IPS-18a (cell line): ENCODE measurements around the gene MPL.
A peak's percentile ranks its signal among the peaks of the same experiment; 100 is the strongest.

Experiments
- H3K27ac ChIP-seq: one replicate; pipeline ENCODE4 v1.5.1; 2013; ENCODE audit warnings: low read length
- H3K27me3 ChIP-seq: one replicate; pipeline ENCODE4 v1.6.1; 2013; ENCODE audit warnings: mild to moderate bottlenecking, low read length; ENCODE audit not compliant: control insufficient read depth, insufficient read depth
- H3K36me3 ChIP-seq: one replicate; pipeline ENCODE4 v1.6.1; 2013; ENCODE audit warnings: low read depth, low read length; ENCODE audit not compliant: control insufficient read depth
- H3K4me1 ChIP-seq: one replicate; pipeline ENCODE4 v1.6.1; 2013; ENCODE audit warnings: low read depth, low read length; ENCODE audit not compliant: control insufficient read depth
- H3K4me3 ChIP-seq: one replicate; pipeline ENCODE4 v1.5.1; 2013; ENCODE audit warnings: low read length
- H3K9ac ChIP-seq: one replicate; pipeline ENCODE4 v1.6.1; 2013; ENCODE audit warnings: mild to moderate bottlenecking, low read length, moderate library complexity
- H3K9me3 ChIP-seq: one replicate; pipeline ENCODE4 v1.6.1; 2013; ENCODE audit warnings: low read depth, low read length; ENCODE audit not compliant: control insufficient read depth

MPL gene

DNA sequence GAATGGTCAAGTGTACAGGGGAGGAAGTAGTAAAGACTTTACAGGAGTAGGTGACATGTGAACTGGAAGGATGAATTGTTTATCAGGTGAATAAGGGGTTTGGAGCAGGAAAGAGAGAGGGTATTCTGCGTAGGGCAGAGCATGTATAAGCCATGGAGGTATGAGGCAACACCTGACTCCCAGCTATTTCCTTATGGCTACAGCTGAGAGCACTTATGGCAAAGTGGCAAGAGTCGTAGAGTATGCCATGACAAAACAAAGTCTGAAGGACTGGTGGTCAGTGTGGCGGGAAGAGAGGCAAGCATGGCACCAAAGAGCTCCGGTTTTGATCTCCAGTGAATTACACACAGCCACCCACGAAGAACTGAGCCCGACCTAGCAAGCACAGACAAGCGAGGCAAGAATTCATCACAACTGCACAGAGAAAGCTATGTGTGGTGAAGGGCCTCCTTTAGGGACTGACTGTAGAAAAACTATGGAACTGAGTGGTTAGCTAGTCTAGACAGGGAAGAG lies 39.2 kb downstream of the MPL start:
- Histone ChIP-seq H3K9me3 (no peaks in the 10 kb centered on the region), H3K9ac (no peak overlapping the region), H3K27ac (no peak overlapping the region), H3K4me3 (no peak overlapping the region), H3K36me3 (no peaks in the 10 kb centered on the region), H3K4me1 (no peaks in the 10 kb centered on the region), H3K27me3 (no peaks in the 10 kb centered on the region)

DNA sequence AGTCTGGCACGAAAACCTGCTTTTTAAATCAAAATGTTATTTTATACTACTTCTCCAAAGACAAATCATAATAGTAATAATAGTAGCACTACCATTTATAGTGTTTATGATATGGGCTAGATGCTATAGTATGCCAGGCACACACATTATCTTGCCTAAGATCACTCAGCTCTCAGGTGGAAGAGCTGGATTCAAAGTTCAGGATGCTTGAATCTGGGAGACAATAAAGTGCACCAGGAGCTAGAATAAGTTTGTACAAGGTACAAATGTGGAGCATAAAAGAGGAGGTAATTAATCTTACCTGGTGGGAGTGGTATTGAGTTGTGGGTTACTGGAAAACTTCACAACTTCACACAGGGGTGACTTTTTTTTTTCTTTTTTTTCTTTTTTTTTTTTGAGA lies 40.2 kb downstream of the MPL start:
- no peaks in the 10 kb centered on the region for H3K27me3 ChIP-seq
- H3K9me3 ChIP-seq = no peaks in the 10 kb centered on the region
- H3K36me3 ChIP-seq = peaks cover 3% of the 10 kb centered on the region
- H3K4me3 ChIP-seq = no peak overlapping the region
- H3K9ac ChIP-seq = no peak overlapping the region
- no peaks in the 10 kb centered on the region for H3K4me1 ChIP-seq
- no peak overlapping the region for H3K27ac ChIP-seq

DNA sequence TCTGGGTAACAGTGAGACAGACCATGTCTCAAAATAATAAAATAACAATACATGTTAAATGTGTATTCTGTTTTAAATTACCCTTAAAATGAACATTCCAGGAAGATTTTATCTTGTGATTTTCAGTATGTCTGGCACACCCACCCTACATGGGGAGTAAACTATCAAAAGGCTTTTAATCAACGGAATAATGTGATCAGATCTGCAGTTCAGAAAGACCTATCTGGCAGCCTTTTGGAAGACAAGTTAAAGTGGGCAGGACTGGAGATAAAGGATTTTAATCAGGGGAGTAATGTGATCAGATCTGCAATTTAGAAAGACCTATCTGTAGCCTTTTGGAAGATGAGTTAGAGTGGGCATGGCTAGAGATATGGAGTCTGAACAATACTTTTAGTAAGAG lies 41.9 kb downstream of the MPL start:
- H3K36me3 ChIP-seq = peaks cover 19% of the 10 kb centered on the region
- H3K9ac ChIP-seq = no peak overlapping the region
- no peaks in the 10 kb centered on the region for H3K4me1 ChIP-seq
- no peak overlapping the region for H3K27ac ChIP-seq
- H3K27me3 ChIP-seq = no peaks in the 10 kb centered on the region
- H3K9me3 ChIP-seq = no peaks in the 10 kb centered on the region
- H3K4me3 ChIP-seq = no peak overlapping the region

DNA sequence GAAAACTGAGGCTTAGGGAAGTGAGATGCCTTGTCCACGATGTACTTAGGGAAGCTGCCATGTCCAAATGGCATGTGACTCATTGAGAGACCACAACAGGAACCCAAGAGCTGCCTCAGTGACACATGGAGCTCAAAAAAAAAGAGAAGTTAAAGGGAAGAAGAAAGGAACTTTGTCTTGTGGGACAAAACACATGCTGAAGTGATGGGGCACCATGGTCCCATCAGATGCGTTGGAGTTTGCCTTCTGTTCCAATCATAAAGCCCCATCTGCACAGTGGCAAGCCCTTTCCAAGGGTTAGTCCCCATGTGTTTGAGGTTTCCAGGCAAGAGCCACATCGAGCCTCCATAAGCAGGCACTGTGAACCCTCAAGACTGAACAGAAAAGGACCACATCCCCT lies 44.0 kb downstream of the MPL start:
- no peak overlapping the region for H3K9ac ChIP-seq
- H3K27me3 ChIP-seq = no peaks in the 10 kb centered on the region
- H3K4me3 ChIP-seq = no peak overlapping the region
- peaks cover 40% of the 10 kb centered on the region for H3K36me3 ChIP-seq
- H3K27ac ChIP-seq = no peak overlapping the region
- H3K9me3 ChIP-seq = no peaks in the 10 kb centered on the region
- no peaks in the 10 kb centered on the region for H3K4me1 ChIP-seq

DNA sequence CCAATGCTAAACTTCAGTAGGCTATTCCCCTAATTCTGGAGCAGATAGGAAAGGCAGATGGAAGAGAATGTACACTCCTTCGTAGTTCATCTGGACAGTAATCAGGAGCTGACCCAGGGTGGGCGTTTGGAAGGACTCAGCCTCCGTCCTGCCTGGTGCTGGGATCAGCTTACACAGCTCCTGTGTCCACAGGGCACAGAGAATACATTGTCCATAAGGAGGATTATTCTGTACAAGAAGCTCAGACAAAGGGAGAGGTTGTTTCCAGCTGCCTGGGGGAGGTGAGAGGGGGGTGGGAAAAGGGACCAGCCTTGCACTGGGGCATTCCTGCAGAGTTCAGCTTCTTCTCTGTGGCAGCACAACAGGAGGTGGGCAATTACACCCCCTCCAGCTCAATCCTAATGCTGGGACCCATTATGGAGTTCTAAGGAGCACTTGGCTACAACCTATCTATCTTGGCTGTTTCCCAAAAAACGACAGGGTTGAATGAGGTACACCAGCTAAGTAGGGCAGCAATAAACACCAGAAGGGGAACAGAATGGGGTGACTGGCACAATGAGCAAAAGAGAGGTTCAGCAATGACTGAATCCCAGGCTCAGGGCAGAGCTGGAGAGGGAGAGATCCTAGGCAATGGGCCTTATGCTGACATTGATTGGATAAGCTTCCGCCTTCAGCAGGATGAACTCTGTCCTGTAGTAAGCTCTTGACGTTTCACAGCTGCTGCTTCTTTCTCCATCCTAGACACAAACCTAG lies 44.6 kb downstream of the MPL start:
- Histone ChIP-seq H3K9me3 (no peaks in the 10 kb centered on the region), H3K36me3 (peaks cover 45% of the 10 kb centered on the region), H3K27ac (no peak overlapping the region), H3K4me3 (no peak overlapping the region), H3K27me3 (no peaks in the 10 kb centered on the region), H3K4me1 (no peaks in the 10 kb centered on the region), H3K9ac (no peak overlapping the region)

DNA sequence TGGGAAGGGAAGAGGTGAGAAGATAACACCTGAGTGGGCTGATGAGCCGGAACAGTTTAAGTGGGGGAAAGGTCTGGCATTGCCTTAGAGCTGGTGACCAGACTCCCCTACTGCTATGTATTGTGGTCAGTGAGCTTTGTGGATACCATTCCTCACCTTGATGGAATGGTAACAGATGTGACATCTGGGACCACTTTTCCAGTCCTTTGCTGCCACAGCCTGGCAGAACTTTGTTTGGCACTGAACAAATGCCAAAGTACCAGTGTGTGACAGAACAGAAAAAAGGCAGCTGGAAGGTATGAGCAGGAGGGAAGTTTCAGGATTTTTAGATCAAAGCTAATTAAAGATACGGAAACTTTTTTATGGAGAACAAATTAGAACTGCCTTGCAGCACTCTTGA lies 45.8 kb downstream of the MPL start:
- H3K9me3 ChIP-seq = no peaks in the 10 kb centered on the region
- H3K4me3 ChIP-seq = no peak overlapping the region
- H3K27me3 ChIP-seq = no peaks in the 10 kb centered on the region
- H3K4me1 ChIP-seq = no peaks in the 10 kb centered on the region
- no peak overlapping the region for H3K9ac ChIP-seq
- peaks cover 45% of the 10 kb centered on the region for H3K36me3 ChIP-seq
- H3K27ac ChIP-seq = no peak overlapping the region

DNA sequence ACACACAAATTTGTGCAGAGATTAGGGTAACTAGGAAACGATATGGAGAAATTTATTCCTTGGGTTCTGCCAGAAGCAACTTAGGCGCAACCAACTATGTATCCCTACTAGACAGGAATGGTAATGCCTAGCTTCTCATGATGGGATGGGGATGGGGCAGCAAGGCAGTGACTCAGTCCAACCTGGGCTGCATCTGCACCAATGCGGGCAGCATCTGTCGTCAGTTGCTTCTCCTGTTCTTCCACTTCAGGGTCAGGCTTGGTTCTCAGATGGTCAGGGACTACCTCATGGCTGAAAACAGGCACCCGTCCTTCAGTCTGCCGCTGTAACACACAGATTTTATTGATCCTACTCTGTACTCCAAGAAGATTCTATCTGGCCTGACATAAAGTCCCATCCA lies 49.1 kb downstream of the MPL start:
- H3K9me3 ChIP-seq = no peaks in the 10 kb centered on the region
- H3K4me1 ChIP-seq = peaks cover 5% of the 10 kb centered on the region
- H3K27me3 ChIP-seq = no peaks in the 10 kb centered on the region
- no peak overlapping the region for H3K9ac ChIP-seq
- no peak overlapping the region for H3K27ac ChIP-seq
- peaks cover 45% of the 10 kb centered on the region for H3K36me3 ChIP-seq
- no peak overlapping the region for H3K4me3 ChIP-seq

DNA sequence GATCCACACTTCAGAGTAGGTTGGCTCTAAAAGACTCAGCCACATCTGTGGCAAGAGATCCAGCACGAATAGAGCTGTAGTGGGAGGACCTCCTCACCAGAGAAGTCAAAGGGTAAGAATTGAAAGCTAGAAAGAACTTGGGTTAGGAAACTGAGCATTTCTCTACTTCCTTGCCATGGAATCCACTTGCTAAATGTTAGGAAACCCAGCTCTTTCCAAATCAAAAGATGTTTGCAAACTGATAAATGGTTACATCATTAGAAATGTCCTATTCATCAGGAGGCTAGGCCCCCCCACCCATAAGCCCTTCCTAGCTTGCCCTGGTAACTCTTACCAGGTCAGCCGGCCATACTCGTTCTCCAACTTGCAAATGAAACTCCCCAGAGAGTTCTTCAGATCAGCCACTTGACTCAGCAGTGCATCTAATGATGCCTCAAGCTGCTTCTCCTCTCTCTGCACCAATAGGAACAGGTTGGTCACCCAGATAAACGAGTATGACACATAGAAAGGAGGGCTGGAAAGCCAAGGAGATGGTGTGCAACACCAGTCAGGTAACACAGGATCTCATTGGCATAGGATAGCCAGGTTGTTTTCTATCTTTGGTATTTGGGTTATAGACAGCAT lies 50.5 kb downstream of the MPL start:
- Histone ChIP-seq H3K9ac (no peak overlapping the region), H3K4me1 (peaks cover 5% of the 10 kb centered on the region), H3K27ac (no peak overlapping the region), H3K36me3 (peaks cover 40% of the 10 kb centered on the region), H3K9me3 (no peaks in the 10 kb centered on the region), H3K27me3 (no peaks in the 10 kb centered on the region), H3K4me3 (no peak overlapping the region)

DNA sequence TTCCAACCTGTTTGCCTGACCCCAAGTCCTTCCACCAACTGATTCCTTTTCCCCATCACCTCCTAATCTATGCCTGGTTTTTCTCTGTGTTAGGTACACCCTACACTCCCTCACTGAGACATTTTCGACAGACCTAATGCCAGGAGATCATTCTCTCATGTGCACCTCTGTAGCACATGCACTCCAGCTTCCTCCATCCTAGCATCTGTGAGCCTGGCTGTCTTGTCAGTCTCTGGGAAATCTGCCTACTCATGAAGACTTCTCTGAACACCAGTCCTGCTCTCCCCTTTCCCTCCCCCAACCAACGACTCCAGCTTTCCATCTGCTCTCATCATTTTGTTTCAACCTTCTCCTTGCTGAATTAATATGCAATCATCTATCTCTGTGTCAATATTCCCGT lies 51.0 kb downstream of the MPL start:
- Histone ChIP-seq H3K4me3 (peak overlapping the region; percentile 86), H3K9ac (peak overlapping the region; percentile 66), H3K9me3 (no peaks in the 10 kb centered on the region), H3K27me3 (no peaks in the 10 kb centered on the region), H3K27ac (no peak overlapping the region), H3K36me3 (peaks cover 34% of the 10 kb centered on the region), H3K4me1 (peaks cover 5% of the 10 kb centered on the region)

DNA sequence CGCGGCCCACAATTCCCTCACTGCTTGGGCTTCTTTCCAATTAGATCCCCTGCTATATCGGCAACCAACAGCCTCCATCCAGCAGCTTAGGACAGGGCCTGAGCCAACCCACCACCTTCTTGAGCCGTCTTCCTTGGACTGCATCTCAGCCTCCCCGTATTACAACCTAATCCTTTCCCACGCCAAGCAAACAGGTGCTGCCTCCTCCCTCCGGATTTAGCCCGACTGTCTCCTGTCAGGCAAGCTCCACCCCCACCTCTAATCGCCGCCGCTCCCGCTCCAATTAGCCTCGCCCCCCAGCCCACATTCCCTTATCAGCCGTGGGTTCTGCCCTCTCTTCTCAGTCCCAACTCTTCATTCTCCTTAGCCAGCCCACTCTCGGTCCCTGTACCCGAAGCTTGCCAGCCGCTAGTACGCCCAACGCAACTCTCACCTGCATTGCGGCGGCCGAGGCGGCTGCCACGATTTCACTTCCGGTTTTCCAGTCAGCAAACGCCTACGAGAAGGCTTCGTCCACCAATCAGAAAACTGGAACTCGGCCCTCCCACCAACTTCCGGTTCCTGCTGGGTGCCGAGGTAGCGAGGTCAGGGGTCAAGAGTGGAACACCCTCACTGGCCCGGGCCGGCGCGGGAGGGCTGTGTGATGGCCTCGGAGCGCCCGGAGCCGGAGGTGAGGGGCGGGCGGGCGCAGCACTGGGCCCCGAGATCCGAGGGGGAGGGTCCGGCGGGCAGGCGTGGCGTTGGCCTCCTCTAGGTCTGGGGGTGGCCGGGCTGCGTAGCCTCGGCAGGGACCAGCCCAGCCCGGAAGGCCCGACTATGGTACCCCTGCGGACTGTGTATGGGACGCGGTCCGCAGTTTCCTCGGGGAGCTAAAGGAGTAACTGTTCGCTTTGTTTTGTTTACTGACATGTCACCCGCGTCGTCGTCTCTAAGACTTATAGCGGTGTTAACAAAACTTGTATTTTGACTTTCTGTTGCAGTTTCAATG lies 52.0 kb downstream of the MPL start, which contains the start of the genes MED8 and SZT2:
Gene MED8, minus strand, starts transcription at position 475 of the 988 bp plus-strand sequence. Its CDS starts 36 bp downstream, at position 439.
Gene SZT2, plus strand, starts transcription at position 574 of the 988 bp plus-strand sequence. Its CDS starts 70 bp downstream, at position 644.
- Histone ChIP-seq H3K27ac (no peak within 1 kb of the TSS), H3K9me3 (no peaks in the 10 kb centered on the region), H3K4me1 (peaks cover 5% of the 10 kb centered on the region), H3K9ac (peak within 1 kb of the TSS; percentile 66), H3K4me3 (peak within 1 kb of the TSS; percentile 86), H3K36me3 (peaks cover 24% of the 10 kb centered on the region), H3K27me3 (no peaks in the 10 kb centered on the region)

DNA sequence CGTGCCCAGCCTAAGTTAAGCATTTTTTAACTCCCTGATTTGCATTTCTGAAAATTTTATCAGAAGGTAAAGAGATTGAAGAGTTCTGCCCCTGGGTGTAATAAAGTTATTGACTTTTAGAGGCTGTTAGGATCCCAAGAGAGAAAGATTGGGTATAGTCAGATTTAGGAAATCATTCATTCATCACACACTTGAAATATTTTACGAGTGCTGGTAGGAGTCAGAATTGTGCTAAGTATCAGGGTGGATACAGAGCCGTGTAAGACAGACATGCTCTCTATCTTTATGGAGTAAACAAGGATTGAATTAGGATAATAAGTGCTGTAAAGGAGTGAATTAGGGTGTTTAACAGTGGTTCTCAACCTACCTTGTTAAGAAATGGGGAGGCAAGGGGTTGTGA lies 55.1 kb downstream of the MPL start:
- H3K36me3 ChIP-seq = no peaks in the 10 kb centered on the region
- H3K9ac ChIP-seq = no peak overlapping the region
- H3K9me3 ChIP-seq = no peaks in the 10 kb centered on the region
- no peak overlapping the region for H3K27ac ChIP-seq
- H3K4me3 ChIP-seq = no peak overlapping the region
- peaks cover 5% of the 10 kb centered on the region for H3K4me1 ChIP-seq
- H3K27me3 ChIP-seq = no peaks in the 10 kb centered on the region
